Erythroblast (primary cell): ENCODE measurements around the gene TCHHL1.

Experiments used
- DNase-seq, 2 experiments: peaks; one replicate each; lab custom pipeline; 2025; lab: John Stamatoyannopoulos, UW
- GATA1 ChIP-seq: IDR thresholded peaks from 2 replicates; pipeline ENCODE4 v1.6.1; 2011; ENCODE audit warnings: low read depth, mild to moderate bottlenecking, control low read depth, low read length, moderate library complexity
- POLR2A ChIP-seq: IDR thresholded peaks from 2 replicates; pipeline ENCODE4 v1.6.1; 2011; ENCODE audit warnings: mild to moderate bottlenecking, low read length

Gene TCHHL1

GRCh38 chr1:152038871-152039270 lies 50.0 kb downstream of the TCHHL1 start:
- no peak for DNase-seq
- TF ChIP-seq GATA1 = no peak
- TF ChIP-seq POLR2A = no peak

GRCh38 chr1:152036267-152037216 lies 52.3 kb downstream of the TCHHL1 start, which contains the start of gene S100A11:
S100A11 (minus strand) TSS chr1:152037004; CDS start chr1:152036915, 89 bp downstream.
- DNase-seq = peak; percentile 61 to 76
- TF ChIP-seq GATA1 (no peak), POLR2A (peak; percentile 73)

GRCh38 chr1:152035539-152036266 lies 53.2 kb downstream of the TCHHL1 start:
- no peak for DNase-seq
- TF ChIP-seq GATA1 = no peak
- TF ChIP-seq POLR2A = no peak

GRCh38 chr1:152034654-152035538 lies 54.0 kb downstream of the TCHHL1 start:
- TF ChIP-seq GATA1 (no peak), POLR2A (no peak)
- DNase-seq = peak; percentile 57 to 71

GRCh38 chr1:152034324-152034653 lies 54.6 kb downstream of the TCHHL1 start:
- no peak for TF ChIP-seq POLR2A
- no peak for TF ChIP-seq GATA1
- DNase-seq = no peak
